Bronchial epithelial cell (primary cell): Measurements from ENCODE around the gene CHMP1A. TPM values are rescaled to one million over a fixed set of nuclear protein-coding genes. Genes with fewer than 3 reads are reported as not detected.

Source experiments
- DNase-seq: peaks from one replicate; pipeline ENCODE4 v3.0.0-alpha.2; 2010; ENCODE audit warnings: low read depth
- FAIRE-seq: peaks from 2 replicates; lab custom pipeline; 2011; peaks lifted over from hg19 to GRCh38; lab: Jason Lieb, UNC
- H3K27me3 ChIP-seq: 2 replicates; pipeline ENCODE4 v1.5.1; 2011; ENCODE audit warnings: low read length; ENCODE audit not compliant: control insufficient read depth, insufficient read depth
- H3K36me3 ChIP-seq: 2 replicates; pipeline ENCODE4 v1.5.1; 2011; ENCODE audit warnings: low read length; ENCODE audit not compliant: control insufficient read depth, insufficient read depth
- H3K4me3 ChIP-seq: 2 replicates; pipeline ENCODE4 v1.5.1; 2011; ENCODE audit warnings: mild to moderate bottlenecking, low read depth, low read length, control low read depth
- CTCF ChIP-seq: IDR thresholded peaks from 2 replicates; pipeline ENCODE4 v1.5.1; 2011; ENCODE audit warnings: mild to moderate bottlenecking, moderate library complexity, low read length, control low read depth, inconsistent platforms; ENCODE audit not compliant: insufficient read depth, severe bottlenecking
- total RNA-seq: library from RNA; depleted of rRNA; stranded (reverse); fragments of >200 nt; gene quantifications from 2 replicates; pipeline ENCODE4 v1.2.1, GENCODE V29; 2014

Gene CHMP1A
- total RNA-seq = 101 and 162 TPM in 2 replicates

GRCh38 chr16:89657442-89658220 lies at the start of gene CHMP1A, which contains the start of gene SPATA33:
Gene CHMP1A (minus strand): TSS chr16:89657708. CDS start chr16:89657588, 120 bp downstream.
Gene SPATA33 (plus strand): TSS chr16:89657836. CDS start chr16:89657912, 76 bp downstream.
- TF ChIP-seq CTCF = no peak
- FAIRE-seq (no peak), DNase-seq (peak; percentile 59)
- Histone ChIP-seq H3K4me3 (peak within 1 kb of the TSS; percentile 98), H3K36me3 (peaks cover 8% of the 10 kb centered on the region), H3K27me3 (no peaks in the 10 kb centered on the region)

- Histone ChIP-seq H3K36me3 (no peaks in the 10 kb centered on the region), H3K4me3 (no peak overlapping the region), H3K27me3 (no peaks in the 10 kb centered on the region)
- TF ChIP-seq CTCF = no peak
- no peak for FAIRE-seq
- DNase-seq = no peak
These were observed 49.2 kb upstream of the CHMP1A start for GRCh38 chr16:89706518-89707260.

- Histone ChIP-seq H3K36me3 (no peaks in the 10 kb centered on the region), H3K27me3 (no peaks in the 10 kb centered on the region), H3K4me3 (no peak overlapping the region)
- FAIRE-seq (no peak), DNase-seq (no peak)
- TF ChIP-seq CTCF = no peak
These were observed 47.5 kb upstream of the CHMP1A start for GRCh38 chr16:89705006-89705405.

- DNase-seq = no peak
- no peaks in the 10 kb centered on the region for H3K27me3 ChIP-seq
- H3K36me3 ChIP-seq = peaks cover 2% of the 10 kb centered on the region
- no peak overlapping the region for H3K4me3 ChIP-seq
- FAIRE-seq = no peak
- no peak for TF ChIP-seq CTCF
These were observed 46.8 kb upstream of the CHMP1A start for GRCh38 chr16:89704281-89704680.

GRCh38 chr16:89701425-89702406 lies 44.2 kb upstream of the CHMP1A start, which contains the start of gene SPATA2L:
Gene SPATA2L (minus strand): TSS chr16:89701705. CDS start chr16:89701232, 473 bp downstream.
- DNase-seq (peak; percentile 85), FAIRE-seq (no peak)
- Histone ChIP-seq H3K4me3 (peak within 1 kb of the TSS; percentile 79), H3K27me3 (no peaks in the 10 kb centered on the region), H3K36me3 (peaks cover 2% of the 10 kb centered on the region)
- TF ChIP-seq CTCF = peak; percentile 57
